ENCODE results near the gene IL23A. TPM values are rescaled to one million over a fixed set of nuclear protein-coding genes. Genes with fewer than 3 reads are reported as not detected.
A peak's percentile ranks its signal among the peaks of the same experiment; 100 is the strongest.

Gene IL23A
- total RNA-seq, 1 experiment from 2014 or later = 2.9 TPM

GRCh38 chr12:56311003-56311402 is 27.7 kb upstream of the IL23A start:
- no peak for DNase-seq
- Histone ChIP-seq H3K4me3 (no peak overlapping the region), H3K27ac (no peak overlapping the region), H3K79me2 (ENCODE audit: low read depth) (peaks cover 18% of the 10 kb centered on the region), H3K27me3 (ENCODE audit: insufficient read depth, low read depth) (no peaks in the 10 kb centered on the region), H3K36me3 (ENCODE audit: low read depth) (peaks cover 17% of the 10 kb centered on the region; the same call in 1 of the 2 replicates), H3K4me1 (replicated peaks; ENCODE audit: insufficient read depth) (peaks cover 10% of the 10 kb centered on the region), H3K9me3 (ENCODE audit: insufficient read depth, low read depth) (no peaks in the 10 kb centered on the region), H3F3A (ENCODE audit: insufficient read depth, low read depth) (0 out of 2 replicates have a peak, but pooled peaks cover under 1% of the 10 kb centered on the region), H2AFZ (no peak overlapping the region), H4K20me1 (ENCODE audit: insufficient read depth) (no peaks in the 10 kb centered on the region), H3K4me2 (no peak overlapping the region), H3K9me2 (ENCODE audit: insufficient read depth) (no peaks in the 10 kb centered on the region)
- TF ChIP-seq CTCF (conservative IDR thresholded peaks at IDR 0.05) (no peak), EZH2 (IDR thresholded peaks at IDR 0.05; ENCODE audit: low read depth) (no peak)
- ChIA-PET CTCF (interaction anchor here (0.6 kb wide), 1 partner anchor 48 kb away, joined by 3 read pairs; no protein-coding TSS in a partner anchor), POLR2A (ENCODE audit: unreplicated experiment) (interaction anchor here (0.6 kb wide), 1 partner anchor 9 kb away, joined by 4 read pairs; no protein-coding TSS in a partner anchor)
- intact Hi-C loops (cut with micrococcal nuclease; ENCODE audit: unreplicated experiment) = no loop called here
- BruUV-seq (replicated peaks) = no TSS peak

DNA sequence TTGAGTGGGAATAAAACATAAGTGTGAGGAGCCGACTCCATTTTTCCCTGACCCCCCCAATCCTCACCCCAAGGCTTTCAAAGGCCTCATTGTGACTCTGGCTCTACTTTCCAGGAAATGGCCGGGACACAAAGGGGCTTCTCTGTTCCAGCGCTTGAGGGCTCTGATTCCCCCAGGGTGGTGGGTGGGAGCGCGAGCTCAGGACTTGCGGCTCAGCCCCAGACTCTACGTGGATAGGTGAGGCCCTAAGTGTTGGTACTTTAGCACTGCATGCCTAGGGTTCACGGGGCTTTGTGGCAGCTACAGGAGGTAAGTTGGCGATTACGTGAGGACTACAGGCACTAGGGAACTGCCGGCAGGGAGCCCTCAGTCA is 23.4 kb upstream of the IL23A start:
- Histone ChIP-seq H3K9me2 (ENCODE audit: insufficient read depth) (no peaks in the 10 kb centered on the region), H3K27ac (peak overlapping the region; percentile 51), H3K9me3 (ENCODE audit: insufficient read depth, low read depth) (no peaks in the 10 kb centered on the region), H3K4me1 (replicated peaks; ENCODE audit: insufficient read depth) (peaks cover 18% of the 10 kb centered on the region), H3K79me2 (ENCODE audit: low read depth) (peaks cover 18% of the 10 kb centered on the region), H3K36me3 (ENCODE audit: low read depth) (peaks cover 14% of the 10 kb centered on the region; the same call in 1 of the 2 replicates), H3K27me3 (ENCODE audit: insufficient read depth, low read depth) (no peaks in the 10 kb centered on the region), H3F3A (ENCODE audit: insufficient read depth, low read depth) (peaks cover 8% of the 10 kb centered on the region), H2AFZ (peak overlapping the region; percentile 91), H3K4me3 (peak overlapping the region; percentile 83), H3K4me2 (peak overlapping the region; percentile 89), H4K20me1 (ENCODE audit: insufficient read depth) (no peaks in the 10 kb centered on the region)
- CTCF ChIA-PET = interaction anchor here (0.6 to 1.3 kb wide), 4 partner anchors 45 to 190 kb away, joined by 3 to 8 read pairs (median 6); partner anchors contain the start of gene STAT2
- intact Hi-C loops (cut with micrococcal nuclease; ENCODE audit: unreplicated experiment) = no loop called here
- TSS peak; percentile 53 for BruUV-seq (replicated peaks)
- POLR2A ChIA-PET (ENCODE audit: unreplicated experiment) = interaction anchor here (0.6 to 1.4 kb wide), 5 partner anchors 14 to 322 kb away, joined by 3 to 8 read pairs (median 7); partner anchors contain the start of genes PAN2 and STAT2
- no peak for TF ChIP-seq CTCF (conservative IDR thresholded peaks at IDR 0.05)
- no peak for TF ChIP-seq EZH2 (IDR thresholded peaks at IDR 0.05; ENCODE audit: low read depth)
- no peak for DNase-seq

- Histone ChIP-seq H3K4me2 (peak within 1 kb of the TSS; percentile 89), H3F3A (ENCODE audit: insufficient read depth, low read depth) (peaks cover 8% of the 10 kb centered on the region), H3K9me2 (ENCODE audit: insufficient read depth) (no peaks in the 10 kb centered on the region), H3K36me3 (ENCODE audit: low read depth) (peaks cover 11% of the 10 kb centered on the region; the same call in 1 of the 2 replicates), H3K27ac (peak within 1 kb of the TSS; percentile 51), H3K4me3 (peak within 1 kb of the TSS; percentile 83), H3K9me3 (ENCODE audit: insufficient read depth, low read depth) (no peaks in the 10 kb centered on the region), H2AFZ (peak within 1 kb of the TSS; percentile 91), H3K79me2 (ENCODE audit: low read depth) (peaks cover 18% of the 10 kb centered on the region), H4K20me1 (ENCODE audit: insufficient read depth) (no peaks in the 10 kb centered on the region), H3K27me3 (ENCODE audit: insufficient read depth, low read depth) (no peaks in the 10 kb centered on the region), H3K4me1 (replicated peaks; ENCODE audit: insufficient read depth) (peaks cover 18% of the 10 kb centered on the region)
- CTCF ChIA-PET = interaction anchor here (0.6 to 1.3 kb wide), 5 partner anchors 44 to 191 kb away, joined by 3 to 8 read pairs (median 5); partner anchors contain the start of gene STAT2
- TF ChIP-seq EZH2 (IDR thresholded peaks at IDR 0.05; ENCODE audit: low read depth) (no peak), CTCF (conservative IDR thresholded peaks at IDR 0.05) (no peak; the same call in 1 of the 2 replicates)
- intact Hi-C loops (cut with micrococcal nuclease; ENCODE audit: unreplicated experiment) = loop anchor here (1.0 to 2.0 kb wide), 2 partner anchors 15 to 148 kb away; partner anchors contain the start of gene CS
- no TSS peak for BruUV-seq (replicated peaks)
- DNase-seq = peak; percentile 95
- POLR2A ChIA-PET (ENCODE audit: unreplicated experiment) = interaction anchor here (0.6 to 1.4 kb wide), 7 partner anchors 15 to 321 kb away, joined by 3 to 8 read pairs (median 7); partner anchors contain the start of genes PAN2 and STAT2
Measured at GRCh38 chr12:56315622-56316473, 22.8 kb upstream of the IL23A start, which contains the start of gene CNPY2. Gene CNPY2, minus strand, starts transcription at chr12:56315988. Its CDS starts 771 bp downstream, at chr12:56315217.

All from PC-9 (cell line).